Measurements from ENCODE around the gene PARP1.

PARP1 gene

GRCh38 chr1:226376300-226376699, 31.6 kb downstream of the PARP1 start:
- DNase-seq (ENCODE audit: low read depth): no peak

DNA sequence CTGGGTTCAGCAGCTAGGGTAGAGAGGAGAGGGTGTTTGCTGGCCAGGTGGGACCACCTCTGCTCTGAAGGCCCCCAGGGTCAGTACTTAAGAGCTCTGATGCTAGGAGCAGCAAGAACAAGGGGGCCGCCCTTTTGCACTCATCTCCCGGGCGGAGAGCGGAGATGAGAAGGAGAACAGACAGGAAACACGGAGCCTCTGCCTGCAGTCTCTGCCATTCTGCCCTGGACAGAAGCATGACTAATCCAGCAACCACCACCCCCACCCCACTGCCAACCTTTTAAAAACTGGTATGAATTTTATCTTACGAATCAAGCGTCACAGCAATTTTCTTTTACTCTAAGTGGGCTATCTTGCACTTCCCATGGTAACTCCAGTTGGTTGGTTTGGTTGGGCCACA, 34.5 kb downstream of the PARP1 start:
- no peak for DNase-seq (ENCODE audit: low read depth)

DNA sequence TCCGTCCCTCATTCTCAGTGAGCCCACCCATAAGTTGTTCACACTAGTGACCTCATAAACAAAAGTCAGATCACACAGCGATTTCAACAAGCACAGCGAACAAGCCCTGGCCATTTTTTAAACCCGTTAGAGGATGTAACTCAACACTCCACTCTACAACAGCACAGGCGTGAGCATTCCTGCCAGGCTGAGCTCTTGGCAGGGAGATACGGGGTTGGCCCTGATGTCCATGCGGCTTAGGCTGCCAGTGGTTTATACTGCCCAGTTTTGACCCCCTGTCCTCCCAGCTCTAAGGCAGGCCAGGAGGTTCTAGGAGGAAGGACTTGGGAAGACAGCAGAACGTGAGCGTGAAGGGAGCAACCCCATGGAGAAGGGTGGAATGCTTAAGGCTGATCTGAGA, 35.0 kb downstream of the PARP1 start:
- no peak for DNase-seq (ENCODE audit: low read depth)

- no peak for DNase-seq (ENCODE audit: low read depth)
Observed at GRCh38 chr1:226371866-226372490, 35.9 kb downstream of the PARP1 start.

- DNase-seq (ENCODE audit: low read depth): no peak
Observed at GRCh38 chr1:226371027-226371694, 36.7 kb downstream of the PARP1 start.

GRCh38 chr1:226370144-226370923, 37.6 kb downstream of the PARP1 start:
- no peak for DNase-seq (ENCODE audit: low read depth)

DNA sequence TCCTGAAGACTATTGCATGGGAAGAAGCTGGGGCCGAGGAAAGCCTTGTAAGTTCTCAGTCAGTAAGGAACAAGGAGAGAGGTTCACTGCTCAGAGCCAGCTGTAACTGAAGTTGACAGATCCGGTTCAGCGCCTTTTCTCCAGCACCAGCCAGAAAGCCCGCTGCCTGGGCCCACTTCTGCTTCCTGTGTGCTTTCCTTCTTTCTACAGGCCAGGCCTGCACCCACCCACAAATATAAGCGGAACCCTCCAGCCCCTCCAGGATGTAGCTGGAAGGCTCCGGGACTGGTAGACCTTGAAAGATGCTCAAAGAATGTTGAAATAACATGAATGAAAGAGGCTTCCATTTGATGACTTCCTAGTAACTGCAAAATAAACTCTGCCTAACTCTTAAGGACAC, 38.8 kb downstream of the PARP1 start:
- no peak for DNase-seq (ENCODE audit: low read depth)

- no peak for DNase-seq (ENCODE audit: low read depth)
Observed at GRCh38 chr1:226366290-226366689, 41.6 kb downstream of the PARP1 start.

GRCh38 chr1:226365831-226366231, 42.1 kb downstream of the PARP1 start:
- DNase-seq (ENCODE audit: low read depth): peak; percentile 16

DNA sequence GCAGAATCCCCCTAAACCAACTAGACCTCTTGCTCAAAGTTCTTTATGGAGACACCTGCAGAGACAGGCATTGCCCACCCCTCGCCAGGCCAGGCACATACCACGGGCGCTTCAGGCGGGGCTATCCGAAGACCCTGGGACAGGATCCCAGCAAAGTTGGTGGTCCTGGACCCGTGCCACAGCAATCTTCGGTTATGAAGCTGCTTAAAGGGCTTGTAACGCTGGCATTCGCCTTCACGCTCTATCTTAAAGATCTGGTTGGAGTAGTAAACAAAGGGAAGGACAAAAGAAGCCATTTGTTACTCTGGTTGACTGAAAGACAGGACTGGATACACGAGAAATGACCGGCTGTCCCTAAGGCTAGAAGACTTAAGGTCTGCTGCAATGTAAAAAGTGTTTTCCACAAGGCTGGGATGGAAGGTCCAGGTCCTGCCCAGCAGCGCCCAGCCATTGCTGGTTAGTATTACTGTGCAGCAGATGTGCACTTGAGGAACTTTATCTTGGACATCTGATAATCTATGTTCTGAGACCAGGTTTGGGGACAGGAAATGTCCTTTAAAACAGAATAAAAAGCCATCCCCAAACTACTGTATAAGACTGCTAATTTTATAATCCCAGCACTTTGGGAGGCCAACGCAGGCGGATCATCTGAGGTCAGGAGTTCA, 42.9 kb downstream of the PARP1 start:
- DNase-seq (ENCODE audit: low read depth): no peak

GRCh38 chr1:226364514-226364899, 43.4 kb downstream of the PARP1 start:
- no peak for DNase-seq (ENCODE audit: low read depth)

GRCh38 chr1:226363801-226364513, 43.9 kb downstream of the PARP1 start:
- DNase-seq (ENCODE audit: low read depth): peak; percentile 63

DNA sequence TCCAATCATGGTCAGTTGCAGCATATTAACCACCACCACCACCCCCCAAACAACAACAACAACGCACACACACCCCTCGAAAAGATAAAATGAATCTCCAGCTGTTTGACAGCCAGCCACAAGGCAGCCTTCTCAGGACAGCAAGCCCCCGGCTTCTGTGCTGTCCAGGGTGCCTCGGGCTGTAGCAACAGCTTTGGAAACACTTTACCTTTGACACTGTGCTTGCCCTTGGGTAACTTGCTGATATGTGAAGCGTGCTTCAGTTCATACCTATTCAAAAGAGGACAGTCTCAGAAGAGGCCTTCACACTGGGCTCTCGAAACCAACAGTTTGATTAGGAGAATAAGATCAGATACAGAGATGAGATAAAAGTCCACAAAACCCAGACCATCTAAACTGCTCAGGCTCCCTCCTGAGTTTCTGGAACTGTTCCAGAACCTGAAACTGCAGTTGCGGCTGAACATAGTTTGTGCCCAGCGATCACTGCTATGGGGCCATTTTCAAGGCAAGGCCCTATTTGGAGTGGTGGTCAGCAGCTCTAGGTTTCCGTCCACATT, 44.9 kb downstream of the PARP1 start:
- DNase-seq (ENCODE audit: low read depth): no peak

DNA sequence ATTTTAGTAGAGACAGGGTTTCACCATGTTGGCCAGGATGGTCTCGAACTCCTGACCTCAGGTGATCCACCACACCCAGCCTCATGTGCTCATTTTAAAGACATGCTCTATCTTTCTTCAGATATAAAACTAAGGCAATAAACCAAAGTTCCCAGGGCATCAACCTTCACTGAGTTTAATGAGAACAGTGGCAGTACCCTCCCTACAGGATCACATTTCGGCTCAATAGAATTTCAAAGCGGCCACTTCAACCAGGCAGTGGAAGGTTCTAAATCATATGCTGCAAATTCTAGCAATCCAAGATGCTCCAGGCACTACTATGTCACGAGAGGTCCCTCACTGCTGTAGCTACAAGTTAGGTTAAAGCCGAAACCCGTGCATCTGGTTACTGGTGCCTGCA, 45.5 kb downstream of the PARP1 start:
- no peak for DNase-seq (ENCODE audit: low read depth)

DNA sequence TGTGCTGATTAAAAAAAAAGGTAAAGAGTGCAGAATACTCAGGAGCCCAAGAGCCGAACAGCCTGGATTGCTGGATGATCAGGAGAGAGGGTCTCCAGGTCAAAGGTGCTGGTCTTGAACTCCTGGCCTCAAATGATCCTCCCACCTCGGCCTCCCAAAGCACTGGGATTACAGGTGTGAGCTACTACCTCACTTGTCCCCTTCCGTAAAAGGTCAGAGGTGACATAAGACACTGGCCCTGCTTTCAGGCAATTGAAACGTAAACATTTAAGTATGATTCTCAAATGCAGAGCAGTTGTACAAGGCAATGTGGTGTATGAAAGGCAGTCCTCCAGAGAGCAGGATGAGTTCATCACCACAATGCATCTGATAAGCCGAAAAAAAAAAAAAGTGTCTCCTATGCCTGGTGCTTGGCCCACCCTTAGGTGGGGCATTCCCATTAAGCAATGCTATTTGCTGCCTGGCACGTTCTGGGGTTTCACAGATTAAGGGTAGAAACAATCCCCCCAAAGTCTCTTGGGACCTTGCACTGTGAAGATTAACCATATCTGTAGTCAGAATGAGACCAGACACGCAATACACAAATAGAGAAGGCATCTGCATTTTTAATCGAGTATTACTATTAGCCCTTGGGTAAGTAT, 47.7 kb downstream of the PARP1 start:
- DNase-seq (ENCODE audit: low read depth): no peak

GRCh38 chr1:226357416-226357815, 50.5 kb downstream of the PARP1 start:
- no peak for DNase-seq (ENCODE audit: low read depth)

DNA sequence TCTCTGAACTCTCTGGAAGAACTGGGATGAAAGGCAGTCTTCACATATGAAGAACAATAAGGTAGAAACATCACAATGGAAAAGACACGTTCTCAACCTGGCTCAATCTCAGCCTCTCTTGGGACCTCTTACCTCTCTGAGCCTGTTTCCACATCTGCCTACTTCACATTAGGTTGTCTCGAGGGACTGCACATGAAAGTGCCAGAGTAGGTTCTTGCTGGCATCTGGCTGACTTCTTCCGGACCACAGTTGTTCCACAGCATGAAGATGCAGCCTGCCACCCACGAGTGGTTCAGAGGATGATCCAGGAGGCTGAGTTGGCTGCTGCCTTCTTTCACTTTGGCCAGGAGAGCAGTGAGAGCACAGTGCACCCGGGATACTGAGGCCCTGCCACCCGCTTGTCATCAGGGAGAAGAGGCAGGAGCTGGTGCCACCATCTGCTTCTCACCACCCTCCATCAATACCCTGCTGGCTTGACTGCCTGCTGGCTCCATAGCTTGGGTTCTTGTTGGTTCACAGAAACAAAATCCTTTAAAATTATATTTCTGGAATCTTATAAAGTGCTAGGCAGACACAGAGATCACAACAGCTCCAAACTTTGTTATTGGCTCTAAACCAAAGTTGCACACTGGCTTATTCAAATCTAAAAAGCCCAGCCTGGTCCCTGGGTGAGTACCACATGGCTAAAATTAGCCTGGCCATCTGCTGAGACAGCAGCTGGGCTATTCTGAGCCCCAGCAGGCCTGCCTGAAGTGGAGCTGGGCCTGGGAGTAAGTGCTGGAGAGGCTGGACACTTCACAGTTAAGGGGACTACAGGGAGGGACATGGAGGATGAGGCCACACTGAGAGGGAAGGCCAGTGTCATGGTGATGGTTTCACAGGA, 52.0 kb downstream of the PARP1 start:
- DNase-seq (ENCODE audit: low read depth): no peak

- DNase-seq (ENCODE audit: low read depth): no peak
Observed at GRCh38 chr1:226355016-226355415, 52.9 kb downstream of the PARP1 start.

GRCh38 chr1:226353698-226354525, 54.0 kb downstream of the PARP1 start:
- no peak for DNase-seq (ENCODE audit: low read depth)
